Activated CD4-positive, alpha-beta T cell treated with anti-CD3 and anti-CD28 coated beads, Interleukin-2, amount 50 U/mL, for 16 hours (primary cell): ENCODE measurements around the gene SREBF2.

Experiments used
- DNase-seq: peaks from one replicate; pipeline ENCODE4 v3.0.0-alpha.2; 2020

SREBF2 gene

GRCh38 chr22:41880653-41881052, 47.7 kb downstream of the SREBF2 start:
- no peak for DNase-seq

DNA sequence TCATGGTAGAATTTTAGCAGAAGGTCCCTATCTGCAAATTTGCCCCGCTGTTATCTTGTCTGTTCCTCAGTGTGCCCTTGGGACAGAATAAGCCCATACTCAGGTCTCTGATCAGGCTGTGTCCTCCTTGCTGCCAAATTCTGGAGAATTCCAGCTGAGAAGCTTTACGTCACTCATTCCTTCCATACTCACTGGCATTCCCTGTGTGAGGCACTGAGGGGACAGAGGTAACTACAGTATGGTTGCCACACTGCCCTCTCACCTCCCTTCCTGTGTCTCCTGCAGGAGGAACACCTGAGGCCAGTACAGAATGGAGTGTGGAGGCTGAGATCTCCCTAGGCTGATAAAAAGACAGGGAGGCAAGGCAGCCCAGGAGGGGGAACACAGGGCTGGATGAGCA, 50.5 kb downstream of the SREBF2 start:
- DNase-seq = no peak

DNA sequence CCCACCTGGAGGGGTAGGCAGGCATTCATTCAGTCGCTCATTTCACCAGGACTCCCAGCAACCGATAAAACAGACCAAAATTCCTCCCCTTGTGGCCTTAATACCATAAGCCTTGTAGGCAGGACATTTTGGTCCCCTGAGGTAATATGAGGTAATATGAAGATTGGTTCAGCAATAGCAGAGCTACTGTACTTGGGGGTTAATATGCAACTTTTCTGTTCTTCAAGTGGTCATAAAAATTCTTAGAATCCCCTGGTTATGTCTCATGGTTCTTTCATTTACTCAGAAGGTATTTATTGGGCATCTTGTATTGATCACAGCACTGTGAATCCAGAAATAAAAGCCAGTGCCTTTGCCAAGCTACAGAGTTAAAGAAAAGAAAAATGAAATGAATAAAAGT, 52.2 kb downstream of the SREBF2 start:
- DNase-seq = no peak

DNA sequence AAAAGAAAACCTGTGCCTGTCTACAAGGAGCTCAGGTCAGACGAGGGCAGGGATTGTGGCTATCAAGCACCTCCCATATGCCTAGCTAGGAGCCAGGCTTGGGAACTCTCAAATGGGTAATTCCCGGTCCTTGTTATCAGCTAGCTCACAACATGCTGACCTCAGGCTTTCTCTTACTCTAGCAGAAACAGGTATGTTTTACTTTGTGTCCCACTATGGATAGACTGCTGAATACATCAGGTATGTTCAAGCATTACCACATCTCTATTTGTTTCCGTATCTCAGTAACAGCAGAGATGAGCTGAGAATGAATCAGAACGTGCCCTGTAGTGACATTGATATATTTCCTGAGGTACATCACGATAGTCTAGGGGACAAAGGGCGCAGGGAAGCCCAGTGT, 52.6 kb downstream of the SREBF2 start:
- DNase-seq = no peak

DNA sequence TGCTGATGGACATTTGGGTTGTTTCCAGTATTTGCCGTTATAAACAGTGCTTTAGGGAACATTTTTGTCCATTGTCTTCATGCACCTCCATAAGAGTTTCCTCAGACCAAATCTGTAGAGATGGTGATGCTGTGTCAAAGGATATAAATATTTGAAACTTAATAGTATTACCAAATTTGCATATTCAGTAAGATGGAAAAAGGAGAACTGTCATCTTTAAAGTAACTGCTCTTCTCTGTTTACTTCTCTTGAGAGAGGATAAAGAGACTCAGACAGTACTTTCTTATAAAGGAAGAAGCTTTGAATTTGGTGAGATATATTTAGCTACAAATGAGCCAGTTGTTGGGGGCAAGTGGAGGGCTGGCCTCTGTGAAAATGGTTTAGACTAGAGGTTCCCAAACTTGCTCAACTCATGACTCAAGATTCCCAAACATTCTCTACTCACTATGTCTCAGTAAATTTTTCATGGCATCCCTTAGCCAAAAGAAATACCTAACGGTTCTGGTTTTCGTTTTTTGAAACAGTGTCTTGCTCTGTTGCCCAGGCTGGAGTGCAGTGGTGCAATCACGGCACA, 55.8 kb downstream of the SREBF2 start:
- DNase-seq = no peak

DNA sequence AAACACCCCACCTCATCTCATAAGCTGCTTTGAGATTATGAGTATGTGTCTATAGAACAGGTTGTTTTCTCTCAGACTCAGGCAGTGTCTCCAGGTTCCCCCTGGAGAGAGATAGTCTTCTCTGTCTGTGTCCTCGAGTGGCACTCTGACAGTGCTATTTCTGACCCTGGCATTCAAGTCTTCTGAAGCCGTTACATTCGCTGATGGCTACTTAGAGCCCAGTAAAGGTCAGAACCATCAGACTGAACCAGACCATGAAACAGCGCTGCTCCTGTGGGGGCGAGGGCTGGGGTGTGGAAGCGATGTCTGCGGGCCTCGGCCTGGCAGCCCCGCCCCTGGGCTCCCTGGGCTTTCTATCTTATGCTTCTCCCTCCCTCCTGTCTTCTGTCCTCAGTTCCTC, 58.5 kb downstream of the SREBF2 start:
- DNase-seq = no peak

DNA sequence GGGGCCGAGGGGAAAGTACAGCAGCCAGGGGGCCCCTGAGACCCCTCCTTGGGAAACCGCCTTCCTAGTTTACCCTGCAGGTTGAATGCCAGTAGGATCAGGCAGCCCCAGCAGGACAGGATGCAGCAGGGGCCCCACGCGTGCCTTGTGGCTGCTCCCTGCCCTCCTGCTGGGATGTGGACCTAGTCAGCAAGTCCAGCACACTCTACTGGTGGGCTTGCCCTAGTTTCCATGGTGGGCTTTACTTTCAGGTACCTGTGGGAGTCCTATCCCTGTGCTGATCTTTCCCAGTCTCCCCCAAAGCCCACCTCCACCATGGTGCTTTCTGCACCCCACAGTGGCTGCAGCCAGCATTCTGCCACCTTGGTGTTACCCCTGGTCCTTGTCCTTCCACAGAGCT, 59.8 kb downstream of the SREBF2 start:
- no peak for DNase-seq

DNA sequence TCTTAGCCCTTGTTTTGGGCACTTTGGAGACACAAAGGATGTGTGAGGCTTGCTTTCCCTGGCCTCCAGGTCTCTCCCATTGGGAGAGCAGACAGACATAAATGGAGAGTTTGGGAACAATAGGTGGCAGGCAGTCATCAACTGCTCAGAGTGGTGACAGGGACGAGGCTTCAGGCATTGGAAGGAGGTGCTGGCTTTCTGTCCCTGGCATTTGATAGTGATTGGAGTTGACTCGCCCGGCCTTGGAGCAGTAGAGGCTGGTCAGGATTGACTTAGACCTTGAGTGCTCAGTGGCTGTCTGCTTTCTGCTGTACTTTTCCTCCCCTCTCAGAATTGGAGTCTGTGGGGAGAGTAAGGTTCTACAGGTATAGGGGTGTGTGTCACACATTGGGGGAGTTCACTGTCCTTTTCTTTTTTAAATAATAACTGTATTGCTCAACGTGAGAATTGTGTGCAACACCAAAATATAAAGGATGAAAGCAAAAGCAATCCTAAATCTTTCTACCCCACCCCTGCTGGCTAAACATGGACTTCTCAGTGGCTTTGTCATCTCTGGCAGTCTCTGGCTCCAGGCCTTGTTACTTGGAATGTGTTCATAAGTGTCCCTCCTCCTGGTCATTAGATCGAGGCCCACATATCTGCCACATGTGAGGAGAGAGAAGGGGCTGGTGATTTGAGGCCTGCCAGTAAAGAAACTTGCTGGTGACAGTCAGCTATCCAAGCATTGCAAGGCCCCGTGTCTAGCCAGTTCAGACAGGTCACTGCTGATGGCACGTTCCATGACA, 60.9 kb downstream of the SREBF2 start:
- DNase-seq = no peak

DNA sequence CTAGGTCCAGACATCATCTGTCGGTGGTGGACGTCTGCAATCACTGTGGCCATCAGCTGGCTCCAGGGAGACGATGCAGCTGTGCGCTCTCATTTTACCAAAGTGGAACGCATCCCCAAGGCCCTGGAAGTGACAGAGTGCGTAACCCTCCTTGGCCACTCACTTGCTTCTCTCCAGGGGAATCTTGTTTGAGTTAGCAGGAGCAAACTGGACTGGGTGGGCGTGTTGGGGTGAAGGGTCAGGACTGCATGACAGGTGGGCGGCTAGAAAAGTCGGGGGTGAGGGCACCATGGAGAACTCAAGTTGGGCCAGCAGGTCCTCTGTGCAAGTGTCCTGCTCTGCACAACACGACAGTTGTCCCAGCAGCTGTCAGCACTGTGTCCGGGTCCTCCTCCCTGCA, 65.7 kb downstream of the SREBF2 start:
- DNase-seq = no peak

- no peak for DNase-seq
Measured at GRCh38 chr22:41899110-41899509, 66.2 kb downstream of the SREBF2 start.

- DNase-seq = no peak
Measured at GRCh38 chr22:41899992-41900651, 67.2 kb downstream of the SREBF2 start.

DNA sequence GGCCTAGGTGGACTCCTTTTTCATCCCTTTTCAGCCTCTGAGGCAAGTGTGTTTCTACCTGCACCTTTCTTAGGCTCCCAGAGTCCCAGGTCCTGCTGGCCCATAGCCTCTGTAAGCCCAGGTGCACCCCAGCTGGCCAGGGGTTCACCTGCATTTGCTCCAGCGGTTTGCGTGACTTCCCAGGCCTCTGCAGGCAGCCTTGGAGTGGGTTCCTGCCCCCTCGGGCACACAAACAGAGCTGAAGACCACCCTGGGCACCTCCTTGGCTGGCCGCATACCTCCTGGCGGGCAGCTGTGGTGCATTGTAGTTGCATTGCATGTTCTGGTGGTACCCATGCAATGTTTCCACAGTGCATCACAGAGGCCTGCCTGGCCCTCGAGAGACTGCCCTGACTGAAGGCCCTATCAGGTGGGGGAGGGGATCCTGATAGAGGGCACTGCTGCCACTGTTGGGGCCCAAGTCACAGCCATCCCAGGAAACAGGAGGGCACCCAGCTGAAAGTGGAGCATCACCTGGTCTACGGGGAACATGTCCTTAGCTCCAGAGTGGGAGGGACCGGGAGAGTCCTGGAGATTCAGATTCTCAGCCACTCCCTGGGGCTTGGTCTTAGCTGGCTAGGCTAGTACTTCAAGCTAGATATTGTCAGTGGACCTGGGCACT, 67.9 kb downstream of the SREBF2 start:
- DNase-seq = no peak

- no peak for DNase-seq
Measured at GRCh38 chr22:41902016-41902415, 69.1 kb downstream of the SREBF2 start.

DNA sequence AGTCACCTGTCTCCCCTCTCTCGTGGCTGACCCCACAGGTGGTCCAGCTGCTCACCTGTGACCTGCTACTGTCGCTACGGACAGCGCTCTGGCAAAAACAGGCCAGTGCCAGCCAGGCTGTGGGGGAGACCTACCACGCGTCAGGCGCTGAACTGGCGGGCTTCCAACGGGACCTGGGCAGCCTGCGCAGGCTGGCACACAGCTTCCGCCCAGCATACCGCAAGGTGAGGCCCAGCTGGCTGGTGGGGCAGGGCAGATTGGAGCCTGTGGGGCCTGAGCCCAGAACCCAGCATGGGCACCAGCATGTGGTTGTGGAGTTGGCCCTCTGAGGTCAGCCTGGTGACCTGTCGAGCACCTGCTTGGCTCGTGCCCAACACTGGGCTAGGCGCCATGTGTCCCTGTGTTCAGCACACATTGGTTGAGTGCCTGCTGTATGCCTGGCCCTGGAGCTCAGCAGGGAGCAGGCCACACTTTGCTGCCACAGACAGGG, 70.1 kb downstream of the SREBF2 start:
- no peak for DNase-seq

GRCh38 chr22:41904450-41905410, 71.8 kb downstream of the SREBF2 start:
- DNase-seq = no peak

GRCh38 chr22:41905411-41906202, 72.7 kb downstream of the SREBF2 start:
- DNase-seq = no peak

- DNase-seq = no peak
Measured at GRCh38 chr22:41906822-41907221, 73.9 kb downstream of the SREBF2 start.

- DNase-seq = no peak
Measured at GRCh38 chr22:41907436-41908401, 74.8 kb downstream of the SREBF2 start.

DNA sequence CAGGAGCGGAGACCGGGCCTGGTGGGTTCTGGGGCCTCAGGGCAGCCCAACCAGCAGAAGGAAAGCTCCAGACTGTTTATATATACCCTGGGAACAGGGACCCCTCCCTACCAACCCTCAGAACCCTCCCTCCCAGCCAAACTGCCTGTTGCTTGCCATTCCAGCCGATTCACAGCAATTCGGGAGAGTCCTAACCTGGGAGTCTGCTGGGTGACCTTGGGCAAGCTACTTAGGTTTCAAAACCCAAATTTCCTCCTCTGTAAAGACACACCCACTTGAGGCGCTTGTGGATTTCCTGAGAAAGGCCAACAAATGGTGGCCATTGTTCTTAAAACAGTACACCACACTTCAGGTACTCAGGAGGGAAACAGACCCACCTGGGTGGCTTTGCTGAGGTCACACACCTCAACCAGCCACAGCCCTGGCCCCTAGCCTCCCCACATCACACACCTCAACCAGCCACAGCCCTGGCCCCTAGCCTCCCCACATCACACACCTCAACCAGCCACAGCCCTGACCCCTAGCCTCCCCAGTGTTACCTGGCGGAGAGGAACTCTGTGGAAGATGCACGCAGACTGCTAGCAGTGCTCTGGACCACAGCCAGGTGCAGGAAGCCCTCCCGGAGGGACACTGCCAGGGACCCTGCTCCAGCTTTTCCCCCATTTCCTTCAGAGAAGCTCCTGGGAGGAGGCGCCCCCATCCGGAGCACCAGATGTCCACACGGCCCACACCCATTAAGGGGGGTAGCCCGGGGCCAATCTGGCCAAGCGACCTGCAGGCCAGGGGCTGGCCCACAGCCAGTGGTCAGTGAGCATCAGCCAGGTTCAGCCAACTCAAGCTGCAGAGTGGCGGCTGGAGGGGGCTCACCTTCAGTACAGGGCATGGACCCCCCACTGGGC, 75.8 kb downstream of the SREBF2 start:
- no peak for DNase-seq
